ENCODE measurements around the gene ATXN2. TPM values are rescaled to one million over a fixed set of nuclear protein-coding genes. Genes with fewer than 3 reads are reported as not detected.
A peak's percentile ranks its signal among the peaks of the same experiment; 100 is the strongest.
"Not testable (repeated sequence)": the region's sequence is repeated elsewhere in the genome, so short reads cannot be mapped to it uniquely, and the experiment has no call there.

ATXN2 gene
- total RNA-seq, 2 donors from 2014 or later: 40.4 to 54.7 TPM

DNA sequence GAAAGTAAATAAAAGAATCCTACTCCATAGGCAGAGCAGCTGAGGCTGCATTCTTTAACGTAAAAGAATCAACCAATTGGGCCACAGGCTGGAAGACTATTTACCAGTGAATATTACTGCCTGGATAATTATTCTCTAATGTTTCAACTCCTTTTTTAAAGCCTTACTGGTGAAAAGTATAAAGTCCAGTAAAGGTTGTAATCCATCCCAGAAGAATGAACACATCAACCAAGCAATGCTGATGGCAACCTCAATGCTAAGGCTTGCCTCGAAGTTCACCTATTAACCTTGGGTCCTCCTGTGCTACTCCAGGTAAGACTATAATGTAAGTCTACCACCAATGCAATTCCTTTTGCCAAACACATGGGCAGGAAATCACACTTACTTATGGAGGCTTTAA is 77.3 kb downstream of the ATXN2 start:
- no peak overlapping the region for H3K27ac Mint-ChIP-seq
- no peaks in the 10 kb centered on the region for H3K9me3 Mint-ChIP-seq
- no peak for ATAC-seq (replicated peaks)
- peaks cover 15% of the 10 kb centered on the region for H3K36me3 Mint-ChIP-seq (ENCODE audit: low read depth)
- no peaks in the 10 kb centered on the region for H3K27me3 Mint-ChIP-seq
- H3K4me3 Mint-ChIP-seq: no peak overlapping the region
- H3K4me1 Mint-ChIP-seq: no peaks in the 10 kb centered on the region

DNA sequence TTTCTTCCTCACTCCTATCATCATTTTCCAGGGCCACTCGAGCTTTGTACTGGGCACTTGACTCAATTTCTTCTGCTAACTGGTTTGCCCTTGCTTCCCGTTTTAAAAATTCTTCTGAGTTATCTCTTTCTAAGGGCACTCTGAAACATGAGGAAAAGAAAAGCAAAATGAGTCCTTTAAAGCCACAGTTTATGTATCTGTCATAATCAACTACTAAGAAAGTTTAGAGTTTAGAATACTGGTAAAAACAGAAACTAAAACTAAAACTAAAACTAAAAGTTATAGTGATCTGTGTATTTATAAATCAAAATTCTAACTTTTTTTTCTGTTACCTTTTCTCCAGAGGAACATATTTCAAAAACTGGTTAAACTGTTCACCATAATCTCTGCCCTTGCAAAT is 79.2 kb downstream of the ATXN2 start:
- H3K9me3 Mint-ChIP-seq: no peaks in the 10 kb centered on the region
- peaks cover 24% of the 10 kb centered on the region for H3K36me3 Mint-ChIP-seq (ENCODE audit: low read depth)
- no peak overlapping the region for H3K27ac Mint-ChIP-seq
- H3K27me3 Mint-ChIP-seq: no peaks in the 10 kb centered on the region
- H3K4me1 Mint-ChIP-seq: no peaks in the 10 kb centered on the region
- no peak overlapping the region for H3K4me3 Mint-ChIP-seq
- ATAC-seq (replicated peaks): peak; percentile 58

DNA sequence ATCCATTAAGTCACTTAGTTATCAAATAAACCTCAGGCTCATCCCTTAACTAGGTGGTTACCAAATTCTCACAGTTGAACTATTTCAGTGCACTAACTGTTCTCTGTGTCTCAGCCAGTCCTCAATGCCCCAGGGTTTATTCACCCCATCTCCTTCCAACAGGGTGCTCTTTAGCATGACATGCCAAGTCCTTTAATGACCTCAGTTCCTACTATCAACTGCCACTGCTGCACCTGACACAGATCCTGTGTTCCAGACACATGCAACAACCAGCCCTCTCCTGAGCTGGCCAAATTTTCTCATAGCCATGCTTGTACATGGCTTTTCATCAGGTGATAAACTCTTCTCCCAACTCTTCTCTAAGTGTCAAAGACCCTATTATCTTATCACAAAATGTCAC is 80.0 kb downstream of the ATXN2 start:
- no peaks in the 10 kb centered on the region for H3K27me3 Mint-ChIP-seq
- H3K4me1 Mint-ChIP-seq: no peaks in the 10 kb centered on the region
- H3K36me3 Mint-ChIP-seq (ENCODE audit: low read depth): peaks cover 26% of the 10 kb centered on the region
- H3K27ac Mint-ChIP-seq: no peak overlapping the region
- no peaks in the 10 kb centered on the region for H3K9me3 Mint-ChIP-seq
- no peak for ATAC-seq (replicated peaks)
- H3K4me3 Mint-ChIP-seq: no peak overlapping the region

DNA sequence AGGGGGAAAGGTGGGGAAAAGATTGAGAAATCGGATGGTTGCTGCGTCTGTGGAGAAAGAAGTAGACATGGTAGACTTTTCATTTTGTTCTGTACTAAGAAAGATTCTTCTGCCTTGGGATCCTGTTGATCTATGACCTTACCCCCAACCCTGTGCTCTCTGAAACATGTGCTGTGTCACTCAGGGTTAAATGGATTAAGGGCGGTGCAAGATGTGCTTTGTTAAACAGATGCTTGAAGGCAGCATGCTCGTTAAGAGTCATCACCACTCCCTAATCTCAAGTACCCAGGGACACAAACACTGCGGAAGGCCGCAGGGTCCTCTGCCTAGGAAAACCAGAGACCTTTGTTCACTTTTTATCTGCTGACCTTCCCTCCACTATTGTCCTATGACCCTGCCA is 91.4 kb downstream of the ATXN2 start:
- not testable (repeated sequence) for H3K9me3 Mint-ChIP-seq; ATAC-seq (replicated peaks); H3K4me3 Mint-ChIP-seq; H3K27me3 Mint-ChIP-seq; H3K4me1 Mint-ChIP-seq; H3K27ac Mint-ChIP-seq
- peaks cover 85% of the 10 kb centered on the region for H3K36me3 Mint-ChIP-seq (ENCODE audit: low read depth)

DNA sequence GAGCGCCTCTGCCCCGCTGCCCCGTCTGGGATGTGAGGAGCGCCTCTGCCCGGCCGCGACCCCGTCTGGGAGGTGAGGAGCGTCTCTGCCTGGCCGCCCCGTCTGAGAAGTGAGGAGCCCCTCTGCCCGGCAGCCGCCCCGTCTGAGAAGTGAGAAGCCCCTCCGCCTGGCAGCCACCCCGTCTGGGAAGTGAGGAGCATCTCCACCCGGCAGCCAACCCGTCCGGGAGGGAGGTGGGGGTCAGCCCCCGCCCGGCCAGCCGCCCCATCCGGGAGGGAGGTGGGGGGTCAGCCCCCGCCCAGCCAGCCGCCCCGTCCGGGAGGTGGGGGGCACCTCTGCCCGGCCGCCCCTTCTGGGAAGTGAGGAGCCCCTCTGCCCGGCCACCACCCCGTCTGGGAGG is 91.9 kb downstream of the ATXN2 start:
- H3K36me3 Mint-ChIP-seq (ENCODE audit: low read depth): peaks cover 85% of the 10 kb centered on the region
- not testable (repeated sequence) for H3K27me3 Mint-ChIP-seq; H3K4me1 Mint-ChIP-seq; H3K9me3 Mint-ChIP-seq; H3K27ac Mint-ChIP-seq; H3K4me3 Mint-ChIP-seq; ATAC-seq (replicated peaks)

DNA sequence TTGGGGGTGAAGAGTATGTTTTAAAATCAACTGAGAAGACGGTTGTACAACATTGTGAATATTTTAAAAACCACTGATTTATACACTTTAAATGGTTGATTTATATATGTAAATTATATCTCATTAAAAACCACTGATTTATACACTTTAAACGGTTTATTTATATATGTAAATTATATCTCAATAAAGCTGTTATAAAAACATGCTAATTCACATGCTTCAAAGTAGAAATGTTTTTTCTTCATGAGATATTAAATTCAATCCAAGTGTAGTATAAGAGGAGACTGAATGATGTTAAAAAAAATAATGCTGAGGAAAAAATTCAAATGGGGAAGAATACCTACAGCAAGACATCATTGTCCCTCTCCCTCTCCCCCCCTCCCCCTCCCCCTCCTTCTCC is 92.9 kb downstream of the ATXN2 start:
- Mint-ChIP-seq H3K9me3 (no peaks in the 10 kb centered on the region), H3K27me3 (no peaks in the 10 kb centered on the region), H3K27ac (peak overlapping the region; percentile 10), H3K4me3 (no peak overlapping the region), H3K36me3 (ENCODE audit: low read depth) (peaks cover 76% of the 10 kb centered on the region), H3K4me1 (peaks cover 8% of the 10 kb centered on the region)
- ATAC-seq (replicated peaks): no peak

DNA sequence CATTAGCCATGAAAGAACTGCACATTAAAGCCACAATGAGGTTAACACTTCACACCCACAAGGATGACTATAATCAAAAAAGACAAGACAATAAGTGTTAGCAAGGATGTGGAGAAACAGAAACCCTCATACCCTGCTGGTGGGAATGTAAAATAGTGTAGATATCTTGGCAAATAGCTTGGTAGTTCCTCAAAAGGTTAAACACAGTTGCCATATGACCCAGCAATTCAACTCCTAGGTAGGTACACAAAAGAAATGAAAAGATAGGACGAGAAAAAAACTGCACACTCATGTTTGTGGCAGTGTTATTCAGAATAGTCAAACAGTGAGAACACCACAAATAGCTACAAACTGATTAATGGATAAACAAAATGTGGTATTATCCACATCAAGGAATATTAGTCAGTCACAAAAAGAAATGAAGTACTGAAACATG is 93.5 kb downstream of the ATXN2 start:
- Mint-ChIP-seq H3K27ac (peak overlapping the region; percentile 10), H3K9me3 (no peaks in the 10 kb centered on the region), H3K4me1 (peaks cover 8% of the 10 kb centered on the region), H3K27me3 (no peaks in the 10 kb centered on the region), H3K4me3 (no peak overlapping the region), H3K36me3 (ENCODE audit: low read depth) (peaks cover 76% of the 10 kb centered on the region)
- ATAC-seq (replicated peaks): peak; percentile 85

DNA sequence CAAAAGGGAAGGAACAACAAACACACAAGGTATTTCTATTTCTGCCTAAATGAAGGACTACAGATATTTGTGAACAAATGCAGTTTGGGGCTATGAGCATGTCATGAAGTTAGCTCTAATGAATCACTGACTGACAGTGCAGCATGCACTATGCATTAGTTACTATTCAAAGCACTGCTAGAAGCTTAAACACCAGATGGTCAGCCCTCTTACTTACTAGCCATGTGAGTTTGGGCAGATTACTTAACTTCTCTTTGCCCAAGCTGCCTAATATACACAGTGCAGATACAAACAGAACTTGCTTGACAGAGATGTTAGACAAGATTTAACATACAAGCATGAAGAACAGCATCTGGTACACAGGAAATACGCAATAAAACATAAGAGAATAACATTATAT is 96.0 kb downstream of the ATXN2 start:
- peaks cover 8% of the 10 kb centered on the region for H3K4me1 Mint-ChIP-seq
- no peaks in the 10 kb centered on the region for H3K27me3 Mint-ChIP-seq
- ATAC-seq (replicated peaks): no peak
- H3K9me3 Mint-ChIP-seq: no peaks in the 10 kb centered on the region
- H3K27ac Mint-ChIP-seq: no peak overlapping the region
- H3K36me3 Mint-ChIP-seq (ENCODE audit: low read depth): peaks cover 76% of the 10 kb centered on the region
- H3K4me3 Mint-ChIP-seq: no peak overlapping the region

DNA sequence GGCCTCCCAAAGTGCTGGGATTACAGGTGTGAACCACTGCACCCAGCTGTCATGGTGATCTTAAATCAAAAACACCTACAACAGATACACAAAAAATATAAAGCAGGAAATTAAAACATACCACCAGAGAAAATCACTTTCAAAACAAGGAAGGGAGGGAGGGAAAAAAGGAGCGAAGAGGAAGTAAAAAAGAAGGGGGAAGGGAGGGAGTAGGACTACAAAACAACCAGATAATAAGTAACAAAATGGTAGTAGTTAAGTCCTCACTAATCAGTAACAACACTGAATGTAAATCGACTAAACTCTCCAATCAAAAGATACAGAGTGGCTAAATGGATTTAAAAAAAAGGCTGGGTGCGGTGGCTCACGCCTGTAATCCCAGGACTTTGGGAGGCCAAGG is 104.4 kb downstream of the ATXN2 start:
- no peak for ATAC-seq (replicated peaks)

DNA sequence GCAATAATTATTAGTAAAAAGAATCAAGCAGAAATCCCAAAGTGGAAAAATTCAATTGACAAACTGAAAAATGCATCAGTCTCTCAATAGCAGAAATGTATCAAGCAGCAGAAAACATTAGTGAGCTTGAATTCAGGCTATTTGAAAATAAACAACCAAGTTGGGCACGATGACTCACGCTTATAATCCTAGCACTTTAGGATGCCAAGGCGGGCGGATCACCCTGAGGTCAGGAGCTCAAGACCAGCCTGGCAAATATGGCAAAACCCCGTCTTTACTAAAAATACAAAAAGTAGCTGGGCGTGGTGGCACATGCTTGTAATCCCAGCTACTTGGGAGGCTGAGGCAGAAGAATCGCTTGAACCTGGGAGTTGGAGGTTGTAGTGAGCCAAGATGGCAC is 106.1 kb downstream of the ATXN2 start:
- H3K27ac Mint-ChIP-seq; ATAC-seq (replicated peaks); H3K27me3 Mint-ChIP-seq; H3K9me3 Mint-ChIP-seq; H3K4me3 Mint-ChIP-seq; H3K4me1 Mint-ChIP-seq: not testable (repeated sequence)
- H3K36me3 Mint-ChIP-seq (ENCODE audit: low read depth): peaks cover 80% of the 10 kb centered on the region

More for the DNA sequence above, 104.4 kb downstream of the ATXN2 start:
- H3K9me3 Mint-ChIP-seq: no peaks in the 10 kb centered on the region
- no peak overlapping the region for H3K27ac Mint-ChIP-seq
- H3K27me3 Mint-ChIP-seq: no peaks in the 10 kb centered on the region
- no peaks in the 10 kb centered on the region for H3K4me1 Mint-ChIP-seq
- no peak overlapping the region for H3K4me3 Mint-ChIP-seq
- H3K36me3 Mint-ChIP-seq (ENCODE audit: low read depth): peaks cover 83% of the 10 kb centered on the region

DNA sequence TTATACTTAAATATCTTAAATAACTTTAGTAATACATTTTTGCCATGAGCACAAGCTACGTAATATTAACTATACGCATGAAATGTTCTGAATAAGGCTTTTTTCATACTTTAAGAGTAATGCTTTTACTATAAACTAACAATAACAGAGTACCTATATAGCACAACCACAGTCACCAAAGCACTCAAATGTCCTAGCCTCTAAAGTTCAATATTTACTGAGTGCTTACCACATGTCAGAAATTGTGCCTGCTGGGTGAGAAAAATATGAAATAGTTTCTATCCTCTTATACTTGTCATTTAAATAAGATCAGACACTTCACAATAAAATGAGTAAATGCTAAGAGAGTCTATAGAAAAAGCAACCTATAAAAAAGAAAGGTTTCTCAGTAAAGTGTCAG is 110.3 kb downstream of the ATXN2 start:
- no peak overlapping the region for H3K27ac Mint-ChIP-seq
- H3K4me1 Mint-ChIP-seq: no peaks in the 10 kb centered on the region
- no peaks in the 10 kb centered on the region for H3K27me3 Mint-ChIP-seq
- no peak overlapping the region for H3K4me3 Mint-ChIP-seq
- no peaks in the 10 kb centered on the region for H3K9me3 Mint-ChIP-seq
- H3K36me3 Mint-ChIP-seq (ENCODE audit: low read depth): peaks cover 79% of the 10 kb centered on the region
- no peak for ATAC-seq (replicated peaks)

DNA sequence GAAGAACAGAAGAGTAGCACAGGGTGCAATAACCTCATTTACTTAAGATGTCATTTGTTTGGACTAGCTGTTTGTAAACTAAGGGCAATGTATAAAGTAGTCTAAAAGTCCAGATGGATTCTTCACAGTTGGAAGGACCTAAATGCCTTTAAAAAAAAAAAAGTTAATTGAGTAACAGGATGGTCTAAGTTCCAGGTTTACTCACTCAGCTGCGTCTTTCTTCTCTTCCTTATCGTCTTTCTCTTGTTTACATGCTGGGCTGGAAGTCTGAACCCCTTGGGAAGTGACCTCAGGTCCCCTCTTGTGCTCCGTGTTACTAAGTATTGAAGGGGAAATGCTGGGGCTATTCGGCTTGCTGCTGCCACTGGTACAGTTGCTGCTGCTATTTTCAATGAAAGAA is 110.8 kb downstream of the ATXN2 start:
- H3K27me3 Mint-ChIP-seq: no peaks in the 10 kb centered on the region
- no peak for ATAC-seq (replicated peaks)
- H3K4me1 Mint-ChIP-seq: no peaks in the 10 kb centered on the region
- H3K27ac Mint-ChIP-seq: no peak overlapping the region
- peaks cover 80% of the 10 kb centered on the region for H3K36me3 Mint-ChIP-seq (ENCODE audit: low read depth)
- H3K9me3 Mint-ChIP-seq: no peaks in the 10 kb centered on the region
- H3K4me3 Mint-ChIP-seq: no peak overlapping the region

DNA sequence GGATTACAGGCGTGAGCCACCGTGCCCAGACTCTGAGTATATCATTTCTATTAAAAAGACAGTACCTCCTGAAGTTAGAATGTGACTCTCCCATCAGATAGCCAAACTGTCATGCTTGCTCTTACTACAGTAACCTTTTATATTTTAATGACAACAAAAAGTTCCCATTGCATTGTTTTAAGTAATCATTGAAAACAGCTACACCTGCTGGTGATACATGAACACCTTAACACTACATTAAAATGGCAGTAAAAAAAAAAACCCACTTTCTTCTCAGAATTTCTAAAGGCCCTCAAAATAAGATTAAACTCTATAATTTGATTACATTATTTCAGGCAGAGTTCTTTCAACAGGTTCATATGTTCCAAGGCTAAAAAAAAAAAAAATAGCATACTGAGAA is 116.7 kb downstream of the ATXN2 start:
- no peaks in the 10 kb centered on the region for H3K4me1 Mint-ChIP-seq
- H3K27ac Mint-ChIP-seq: no peak overlapping the region
- H3K27me3 Mint-ChIP-seq: no peaks in the 10 kb centered on the region
- no peak overlapping the region for H3K4me3 Mint-ChIP-seq
- no peaks in the 10 kb centered on the region for H3K9me3 Mint-ChIP-seq
- ATAC-seq (replicated peaks): no peak
- peaks cover 87% of the 10 kb centered on the region for H3K36me3 Mint-ChIP-seq (ENCODE audit: low read depth)

DNA sequence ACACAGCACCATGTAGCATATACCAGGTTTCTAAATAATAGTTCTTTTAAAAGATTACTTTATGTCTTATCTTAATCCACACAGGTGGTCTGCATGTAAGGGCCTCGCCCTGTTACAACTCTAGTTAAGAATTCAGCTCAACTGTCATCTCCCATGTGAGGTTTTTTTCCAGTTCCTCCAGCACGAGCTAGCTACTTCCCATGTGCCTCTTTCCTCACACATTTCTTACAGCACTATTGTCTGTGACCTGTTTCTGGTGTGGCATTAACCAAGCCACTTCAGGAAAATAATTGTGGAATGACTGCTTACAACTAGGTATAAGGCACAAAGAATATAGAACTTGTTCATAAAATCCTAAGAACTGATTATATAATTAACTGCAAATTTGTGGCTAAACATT is 127.9 kb downstream of the ATXN2 start:
- Mint-ChIP-seq H3K9me3 (no peaks in the 10 kb centered on the region), H3K4me3 (no peak overlapping the region), H3K4me1 (no peaks in the 10 kb centered on the region), H3K27ac (peak overlapping the region; percentile 3), H3K36me3 (ENCODE audit: low read depth) (peaks cover 69% of the 10 kb centered on the region), H3K27me3 (no peaks in the 10 kb centered on the region)
- ATAC-seq (replicated peaks): no peak

DNA sequence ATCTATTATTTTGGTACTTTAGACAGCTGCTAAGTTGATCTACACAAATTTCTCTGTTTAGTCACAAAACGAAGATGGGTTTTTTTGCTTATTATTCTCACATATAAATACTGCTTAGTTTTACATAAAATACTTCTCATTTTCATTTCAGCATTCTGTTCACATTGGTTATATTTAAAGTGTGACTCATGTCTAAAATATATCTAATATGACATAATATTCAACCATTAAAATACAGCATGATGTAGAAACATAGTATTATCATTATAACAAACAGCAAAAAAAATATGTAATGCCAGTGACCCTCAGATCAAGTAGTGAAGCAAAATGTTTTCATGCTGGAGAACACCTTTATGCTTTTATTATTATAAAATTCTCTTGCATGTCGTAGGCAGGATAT is 129.7 kb downstream of the ATXN2 start:
- Mint-ChIP-seq H3K27ac (no peak overlapping the region), H3K4me1 (no peaks in the 10 kb centered on the region), H3K36me3 (ENCODE audit: low read depth) (peaks cover 68% of the 10 kb centered on the region), H3K4me3 (no peak overlapping the region), H3K9me3 (no peaks in the 10 kb centered on the region), H3K27me3 (no peaks in the 10 kb centered on the region)
- ATAC-seq (replicated peaks): no peak

DNA sequence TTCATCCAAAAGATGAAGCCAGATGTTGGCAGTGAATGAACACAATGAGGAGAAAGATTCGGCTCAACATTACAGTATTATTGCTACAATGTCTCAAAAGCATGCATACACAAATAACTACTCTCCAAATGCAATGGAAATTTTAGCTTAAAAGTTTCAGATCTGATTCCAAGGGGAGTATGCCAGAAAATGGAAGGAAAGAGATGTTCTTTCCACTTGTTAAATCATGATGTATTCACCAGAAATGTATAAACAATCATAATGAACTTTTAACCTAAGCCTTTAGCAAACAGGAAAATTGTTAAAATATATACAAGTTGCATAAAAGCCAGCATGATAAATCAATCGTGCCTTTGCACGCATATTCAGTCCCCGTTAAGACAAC is 131.3 kb downstream of the ATXN2 start:
- H3K27ac Mint-ChIP-seq: no peak overlapping the region
- no peak overlapping the region for H3K4me3 Mint-ChIP-seq
- no peaks in the 10 kb centered on the region for H3K9me3 Mint-ChIP-seq
- H3K27me3 Mint-ChIP-seq: no peaks in the 10 kb centered on the region
- no peaks in the 10 kb centered on the region for H3K4me1 Mint-ChIP-seq
- no peak for ATAC-seq (replicated peaks)
- H3K36me3 Mint-ChIP-seq (ENCODE audit: low read depth): peaks cover 57% of the 10 kb centered on the region

All from activated T-helper 17 cell treated with anti-CD3 and anti-CD28 coated beads, Interleukin-2, amount 50 U/mL, for 72 hours (primary cell).